Ectodermal cell (in vitro differentiated cells): Measurements from ENCODE around the gene MDP1.
A peak's percentile ranks its signal among the peaks of the same experiment; 100 is the strongest.

Source experiments
- H3K27ac ChIP-seq: 2 replicates; pipeline ENCODE4 v1.7.0; 2013; ENCODE audit warnings: mild to moderate bottlenecking, low read depth, low read length; ENCODE audit not compliant: insufficient read depth, poor library complexity, severe bottlenecking
- H3K27me3 ChIP-seq: 2 replicates; pipeline ENCODE4 v1.7.0; 2013; ENCODE audit warnings: mild to moderate bottlenecking, low read length; ENCODE audit not compliant: insufficient read depth, control insufficient read depth, poor library complexity, severe bottlenecking
- H3K36me3 ChIP-seq: one replicate; pipeline ENCODE4 v1.7.0; 2013; ENCODE audit warnings: low read length; ENCODE audit not compliant: control insufficient read depth, insufficient read depth
- H3K4me1 ChIP-seq: one replicate; pipeline ENCODE4 v1.7.0; 2013; ENCODE audit warnings: low read length; ENCODE audit not compliant: control insufficient read depth, insufficient read depth
- H3K4me3 ChIP-seq: 2 replicates; pipeline ENCODE4 v1.7.0; 2013; ENCODE audit warnings: low read depth, low read length, control low read depth; ENCODE audit not compliant: insufficient read depth
- H3K9me3 ChIP-seq: 2 replicates; pipeline ENCODE4 v1.7.0; 2013; ENCODE audit warnings: mild to moderate bottlenecking, low read length, moderate library complexity; ENCODE audit not compliant: control insufficient read depth
- WGBS, 2 experiments: methylation state at CpG; one replicate each; pipeline ENCODE4 v1.1.7; 2013; ENCODE audit warnings: missing lambda C conversion rate in 2 of 2; 5-methylcytosine and 5-hydroxymethylcytosine counted together

MDP1 gene

DNA sequence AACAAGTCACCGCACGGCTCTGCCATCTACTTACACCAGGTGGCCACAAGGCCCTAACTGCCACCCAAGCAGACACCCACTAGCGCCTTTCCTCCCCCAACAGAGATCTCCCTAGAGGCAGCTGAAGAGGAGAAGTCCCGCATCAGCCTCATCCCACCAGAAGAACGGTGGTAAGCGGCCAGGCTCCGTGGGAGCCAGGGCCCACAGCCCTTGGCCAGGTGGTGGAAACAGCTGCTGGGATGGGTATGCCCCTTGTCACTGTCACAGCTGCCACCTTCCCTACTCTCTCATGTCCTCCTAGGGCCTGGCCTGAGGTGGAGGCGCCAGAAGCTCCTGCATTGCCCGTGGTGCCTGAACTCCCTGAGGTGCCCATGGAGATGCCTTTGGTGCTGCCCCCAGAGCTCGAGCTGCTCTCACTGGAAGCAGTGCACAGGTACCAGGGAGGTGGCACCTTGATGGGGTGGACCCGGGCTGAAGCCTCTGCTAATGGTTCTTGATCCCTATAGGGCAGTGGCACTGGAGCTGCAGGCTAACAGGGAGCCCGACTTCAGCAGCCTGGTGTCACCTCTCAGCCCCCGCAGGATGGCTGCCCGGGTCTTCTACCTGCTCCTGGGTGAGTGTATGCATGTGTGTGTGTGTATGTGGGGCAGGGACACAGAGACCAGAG is 36.4 kb downstream of the MDP1 start:
- H3K27me3 ChIP-seq = no peaks in the 10 kb centered on the region
- 93 to 94% methylated on average over 14 of the region's 14 CpGs for WGBS, 2 experiments
- H3K9me3 ChIP-seq = no peaks in the 10 kb centered on the region
- peaks cover 21% of the 10 kb centered on the region for H3K36me3 ChIP-seq
- no peak overlapping the region for H3K27ac ChIP-seq
- no peaks in the 10 kb centered on the region for H3K4me1 ChIP-seq
- no peak overlapping the region for H3K4me3 ChIP-seq

DNA sequence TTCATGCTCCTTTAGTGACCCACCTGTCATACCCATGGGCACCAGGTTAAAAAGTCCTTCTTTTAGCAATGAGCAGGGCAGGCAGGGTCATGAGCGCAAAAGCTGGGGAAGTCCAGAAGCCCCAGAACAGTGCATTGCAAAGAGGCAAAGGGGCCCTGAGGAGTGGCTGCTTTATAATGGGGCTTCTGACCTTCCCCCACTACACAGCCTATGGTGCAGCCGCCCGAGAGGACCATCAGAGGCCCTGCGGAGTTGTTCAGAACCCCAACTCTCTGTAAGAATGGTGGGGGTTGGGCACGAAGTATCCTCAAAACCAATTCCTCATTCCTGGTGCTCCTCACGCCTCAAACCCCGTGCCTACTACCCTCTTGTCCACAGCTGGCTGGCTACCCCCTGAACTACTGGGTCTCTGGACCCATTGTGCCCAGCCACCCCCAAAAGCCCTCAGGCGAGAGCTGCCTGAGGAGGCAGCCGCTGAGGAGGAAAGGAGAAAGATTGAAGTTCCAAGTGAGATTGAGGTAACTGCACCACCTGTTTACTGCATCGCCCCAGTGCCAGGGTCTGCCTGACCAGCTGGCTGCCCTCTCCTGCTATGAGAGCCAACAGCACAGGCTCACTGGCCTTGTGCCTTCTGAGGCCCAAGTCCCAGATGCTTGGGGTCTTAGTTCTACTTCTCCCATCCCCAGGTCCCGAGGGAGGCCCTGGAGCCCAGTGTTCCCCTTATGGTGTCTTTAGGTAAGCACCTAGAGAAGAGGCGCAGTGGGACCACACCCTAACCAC is 37.3 kb downstream of the MDP1 start:
- Histone ChIP-seq H3K27ac (no peak overlapping the region), H3K27me3 (no peaks in the 10 kb centered on the region), H3K9me3 (no peaks in the 10 kb centered on the region), H3K36me3 (peaks cover 21% of the 10 kb centered on the region), H3K4me3 (no peak overlapping the region), H3K4me1 (no peaks in the 10 kb centered on the region)
- WGBS, 2 experiments = 91 to 95% methylated on average over 12 of the region's 12 CpGs

DNA sequence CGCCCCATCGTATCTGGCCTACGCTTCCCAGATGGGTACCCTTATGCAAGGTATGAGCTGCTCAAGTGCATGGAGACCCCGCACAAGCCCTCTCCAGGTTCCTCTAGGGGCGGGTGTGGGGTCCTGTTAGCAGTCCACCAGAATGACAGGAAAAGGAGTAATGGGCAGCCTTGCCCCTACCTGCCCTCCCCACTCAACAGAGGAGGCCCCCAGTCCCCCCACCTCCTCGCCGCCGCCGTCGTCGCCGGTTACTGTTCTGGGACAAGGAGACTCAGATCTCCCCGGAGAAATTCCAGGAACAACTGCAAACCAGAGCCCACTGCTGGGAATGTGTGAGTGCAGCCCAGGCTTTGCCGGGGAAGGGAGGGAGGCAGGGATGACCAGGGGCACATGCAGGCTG is 38.0 kb downstream of the MDP1 start:
- Histone ChIP-seq H3K9me3 (no peaks in the 10 kb centered on the region), H3K4me1 (peaks cover under 1% of the 10 kb centered on the region), H3K36me3 (peaks cover 21% of the 10 kb centered on the region), H3K27ac (no peak overlapping the region), H3K4me3 (no peak overlapping the region), H3K27me3 (no peaks in the 10 kb centered on the region)
- WGBS, 2 experiments = 95 to 96% methylated on average over 14 of the region's 14 CpGs

DNA sequence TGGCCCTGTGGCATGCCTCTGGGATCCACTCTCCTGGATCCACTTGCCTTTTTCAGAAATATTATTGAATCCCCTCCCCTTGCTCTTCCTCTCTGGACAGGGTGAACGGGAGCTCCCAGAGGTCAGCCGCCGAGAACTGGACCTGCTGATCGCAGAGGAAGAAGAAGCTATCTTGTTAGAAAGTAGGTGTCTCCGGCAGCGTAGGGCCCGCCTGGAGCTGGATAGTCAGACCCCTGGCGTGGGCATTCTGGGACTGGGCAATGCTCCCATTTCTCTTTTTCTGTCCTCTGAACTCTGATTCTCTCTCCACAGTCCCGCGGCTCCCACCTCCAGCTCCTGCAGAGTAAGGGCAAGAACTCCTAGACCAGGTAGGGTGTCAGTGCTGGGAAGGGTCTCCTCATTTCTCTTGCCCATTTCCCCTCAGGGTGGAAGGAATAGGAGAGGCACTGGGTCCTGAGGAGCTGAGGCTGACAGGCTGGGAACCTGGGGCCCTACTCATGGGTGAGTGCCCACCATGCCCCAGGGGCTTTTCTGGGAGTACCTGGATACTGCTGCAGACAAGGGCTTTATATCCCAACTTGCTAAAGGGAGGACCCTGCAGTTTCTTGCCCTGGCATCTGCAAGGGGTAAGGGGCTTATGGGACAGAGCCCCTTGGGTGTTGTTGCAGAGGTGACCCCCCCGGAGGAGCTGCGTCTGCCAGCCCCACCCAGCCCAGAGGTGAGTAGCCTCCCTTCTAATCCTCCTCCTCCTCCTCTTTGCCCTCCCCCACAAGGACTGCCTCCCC is 38.6 kb downstream of the MDP1 start:
- Histone ChIP-seq H3K9me3 (no peaks in the 10 kb centered on the region), H3K27ac (no peak overlapping the region), H3K4me1 (peaks cover 6% of the 10 kb centered on the region), H3K4me3 (no peak overlapping the region), H3K36me3 (peaks cover 21% of the 10 kb centered on the region), H3K27me3 (no peaks in the 10 kb centered on the region)
- 89 to 94% methylated on average over 12 of the region's 12 CpGs for WGBS, 2 experiments

DNA sequence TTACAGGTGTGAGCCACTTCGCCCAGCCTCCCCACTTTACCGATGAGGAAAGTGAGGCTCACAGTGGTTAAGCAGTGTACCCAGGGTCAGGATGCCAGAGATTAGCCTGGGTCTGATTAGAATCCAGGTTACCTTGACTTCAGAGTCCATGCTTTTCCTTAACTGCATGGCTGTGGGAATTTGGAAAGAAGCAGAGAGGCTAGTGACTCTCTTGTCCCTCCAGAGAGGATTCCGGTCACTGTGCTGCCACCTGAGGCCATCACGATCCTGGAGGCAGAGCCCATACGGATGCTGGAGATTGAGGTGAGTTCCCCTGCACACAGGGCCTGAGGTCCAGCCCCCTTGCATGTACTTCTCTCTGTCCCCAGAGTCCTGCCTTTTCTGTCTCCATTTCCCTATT is 39.3 kb downstream of the MDP1 start:
- Histone ChIP-seq H3K4me3 (no peak overlapping the region), H3K27me3 (no peaks in the 10 kb centered on the region), H3K36me3 (peaks cover 19% of the 10 kb centered on the region), H3K27ac (no peak overlapping the region), H3K9me3 (no peaks in the 10 kb centered on the region), H3K4me1 (peaks cover 6% of the 10 kb centered on the region)
- 93 to 94% methylated on average over 5 of the region's 5 CpGs for WGBS, 2 experiments

- peak overlapping the region; percentile 60 for H3K4me3 ChIP-seq
- no peaks in the 10 kb centered on the region for H3K27me3 ChIP-seq
- 91 to 93% methylated on average over 20 of the region's 20 CpGs for WGBS, 2 experiments
These were observed 43.0 kb downstream of the MDP1 start for GRCh38 chr14:24172871-24173281.

DNA sequence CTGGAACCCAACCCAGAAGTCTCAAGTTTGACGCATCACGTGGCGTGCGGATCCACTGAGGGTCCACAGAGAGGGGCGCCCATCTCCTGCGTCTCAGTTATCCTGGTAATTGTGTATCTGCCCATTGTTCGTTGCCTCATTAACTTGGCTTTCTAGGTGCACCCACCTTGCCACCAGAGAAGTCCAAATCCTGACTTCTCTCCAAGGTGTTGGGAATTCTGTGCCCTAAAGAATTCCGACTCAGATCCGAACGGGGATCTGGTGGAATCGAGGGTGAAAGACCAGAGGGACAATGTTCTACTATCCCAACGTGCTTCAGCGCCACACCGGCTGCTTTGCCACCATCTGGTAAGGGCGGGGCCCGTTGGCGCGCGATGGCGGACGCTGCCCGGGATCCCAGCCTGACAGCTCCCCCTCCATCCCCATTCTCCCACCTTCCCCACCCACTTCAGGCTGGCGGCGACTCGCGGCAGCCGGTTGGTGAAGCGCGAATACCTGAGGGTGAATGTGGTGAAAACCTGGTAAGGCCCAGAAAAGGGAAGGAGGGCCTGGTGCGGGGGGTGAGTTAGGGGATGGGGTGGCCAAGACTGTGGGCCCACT is 43.5 kb downstream of the MDP1 start:
- WGBS, 2 experiments = 78 to 83% methylated on average over 30 of the region's 30 CpGs
- H3K4me1 ChIP-seq = peaks cover 6% of the 10 kb centered on the region
- H3K27ac ChIP-seq = no peak overlapping the region
- peak overlapping the region; percentile 60 for H3K4me3 ChIP-seq
- H3K9me3 ChIP-seq = no peaks in the 10 kb centered on the region
- H3K36me3 ChIP-seq = no peaks in the 10 kb centered on the region
- H3K27me3 ChIP-seq = no peaks in the 10 kb centered on the region

More at GRCh38 chr14:24172871-24173281, 43.0 kb downstream of the MDP1 start:
- Histone ChIP-seq H3K9me3 (no peaks in the 10 kb centered on the region), H3K27ac (no peak overlapping the region), H3K36me3 (peaks cover 2% of the 10 kb centered on the region), H3K4me1 (peaks cover 6% of the 10 kb centered on the region)

DNA sequence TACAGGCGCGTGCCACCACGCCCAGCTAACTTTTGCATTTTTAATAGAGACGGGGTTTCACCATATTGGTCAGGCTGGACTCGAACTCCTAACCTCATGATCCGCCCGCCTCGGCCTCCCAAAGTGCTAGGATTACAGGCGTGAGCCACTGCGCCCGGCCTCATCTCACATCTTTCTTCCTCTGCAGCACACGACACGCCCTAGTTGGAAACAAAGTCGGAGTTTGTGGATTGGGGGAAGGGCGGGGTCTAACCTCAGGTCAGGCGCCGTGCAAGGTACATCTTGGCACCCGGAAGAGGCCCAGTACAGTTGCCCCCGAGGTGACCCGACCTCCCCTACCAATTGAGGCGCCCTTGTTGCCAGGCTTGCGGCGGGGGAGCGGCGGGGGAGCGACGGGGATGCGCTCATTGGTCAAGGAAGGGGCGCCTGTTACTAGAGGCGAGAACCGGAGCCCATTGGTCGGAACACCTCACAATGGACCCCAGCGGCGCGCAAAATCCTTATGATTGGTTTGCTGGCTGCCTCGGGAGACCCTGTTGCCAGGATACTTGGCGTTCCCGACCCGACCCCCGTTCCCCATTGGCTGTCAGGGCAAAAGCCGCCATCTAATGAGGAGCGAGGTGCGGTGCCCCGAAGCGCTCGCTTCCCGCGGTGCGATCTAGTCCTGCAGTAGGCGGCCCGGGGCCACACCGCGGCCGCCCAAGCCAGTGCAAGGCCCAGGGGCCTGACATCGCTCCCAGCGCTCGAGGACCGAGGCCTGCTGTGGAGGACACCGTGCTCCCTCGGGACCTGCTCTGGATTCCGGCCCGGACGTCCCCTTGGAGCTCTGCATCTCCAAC is 44.2 kb downstream of the MDP1 start, which contains the start of gene REC8:
REC8 (plus strand) TSS at position 659 of the 839 bp plus-strand sequence. CDS start 473 bp downstream, outside the sequence.
- Histone ChIP-seq H3K27ac (peak within 1 kb of the TSS; percentile 48), H3K9me3 (no peaks in the 10 kb centered on the region), H3K4me1 (peaks cover 6% of the 10 kb centered on the region), H3K4me3 (peak within 1 kb of the TSS; percentile 60), H3K27me3 (no peaks in the 10 kb centered on the region), H3K36me3 (no peaks in the 10 kb centered on the region)
- 27 to 31% methylated on average over 63 of the region's 63 CpGs for WGBS, 2 experiments

DNA sequence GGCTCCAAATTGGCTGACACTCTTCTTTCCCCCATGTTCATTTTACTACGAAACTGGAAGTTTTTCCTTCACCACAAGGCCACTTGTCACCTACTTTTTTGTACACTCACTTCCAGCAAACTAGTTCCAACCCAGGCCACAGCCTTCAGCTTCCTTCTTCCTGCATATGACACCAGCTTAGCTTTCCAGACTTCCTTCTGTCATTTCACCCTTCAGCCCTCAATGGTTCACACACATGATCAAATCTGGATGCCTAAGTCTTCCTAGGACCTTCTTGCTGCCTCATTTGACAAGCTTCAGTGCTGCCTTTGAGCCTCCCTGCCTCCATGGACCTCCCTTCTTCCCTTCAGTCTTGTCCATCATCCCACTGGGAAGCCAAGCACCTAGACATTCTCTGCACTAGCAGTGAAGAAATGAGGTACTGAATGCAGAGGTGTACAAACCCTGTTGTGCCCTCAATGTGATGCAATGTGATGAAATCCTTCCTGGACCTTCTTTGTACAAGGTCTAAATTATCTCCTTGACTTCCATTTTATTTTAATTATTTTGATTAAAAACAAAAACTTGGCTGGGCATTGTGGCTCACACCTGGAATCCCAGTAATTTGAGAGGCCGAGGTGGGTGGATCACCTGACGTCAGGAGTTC is 48.3 kb downstream of the MDP1 start:
- Histone ChIP-seq H3K9me3 (no peaks in the 10 kb centered on the region), H3K36me3 (no peaks in the 10 kb centered on the region), H3K27ac (no peak overlapping the region), H3K4me3 (no peak overlapping the region), H3K4me1 (peaks cover 2% of the 10 kb centered on the region), H3K27me3 (no peaks in the 10 kb centered on the region)
- WGBS, 2 experiments = 93% methylated on average over 3 of the region's 3 CpGs
